Measurements from ENCODE around the gene SRI. TPM values are rescaled to one million over a fixed set of nuclear protein-coding genes. Genes with fewer than 3 reads are reported as not detected.

The SRI gene
- total RNA-seq, 1 experiment from 2014 or later, result 110 TPM

DNA sequence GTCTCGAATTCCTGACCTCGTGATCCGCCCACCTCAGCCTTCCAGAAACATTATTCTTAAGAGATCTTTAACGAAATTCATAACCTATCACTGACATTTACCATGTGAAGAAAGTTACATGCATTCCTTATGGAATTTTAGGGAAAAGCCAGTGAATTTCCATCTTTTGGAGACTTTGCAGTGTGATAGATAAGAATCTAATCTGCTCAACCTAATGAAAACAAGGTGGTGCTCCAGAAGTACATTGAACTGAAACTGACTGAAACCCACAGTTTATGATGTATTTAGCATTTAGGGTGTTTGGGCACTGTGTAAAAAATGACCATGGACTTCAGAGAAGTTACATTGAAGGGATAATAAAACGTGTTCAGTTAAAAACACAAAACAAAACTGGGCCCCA, 43.6 kb downstream of the SRI start:
- TF ChIP-seq, protein P1, sequence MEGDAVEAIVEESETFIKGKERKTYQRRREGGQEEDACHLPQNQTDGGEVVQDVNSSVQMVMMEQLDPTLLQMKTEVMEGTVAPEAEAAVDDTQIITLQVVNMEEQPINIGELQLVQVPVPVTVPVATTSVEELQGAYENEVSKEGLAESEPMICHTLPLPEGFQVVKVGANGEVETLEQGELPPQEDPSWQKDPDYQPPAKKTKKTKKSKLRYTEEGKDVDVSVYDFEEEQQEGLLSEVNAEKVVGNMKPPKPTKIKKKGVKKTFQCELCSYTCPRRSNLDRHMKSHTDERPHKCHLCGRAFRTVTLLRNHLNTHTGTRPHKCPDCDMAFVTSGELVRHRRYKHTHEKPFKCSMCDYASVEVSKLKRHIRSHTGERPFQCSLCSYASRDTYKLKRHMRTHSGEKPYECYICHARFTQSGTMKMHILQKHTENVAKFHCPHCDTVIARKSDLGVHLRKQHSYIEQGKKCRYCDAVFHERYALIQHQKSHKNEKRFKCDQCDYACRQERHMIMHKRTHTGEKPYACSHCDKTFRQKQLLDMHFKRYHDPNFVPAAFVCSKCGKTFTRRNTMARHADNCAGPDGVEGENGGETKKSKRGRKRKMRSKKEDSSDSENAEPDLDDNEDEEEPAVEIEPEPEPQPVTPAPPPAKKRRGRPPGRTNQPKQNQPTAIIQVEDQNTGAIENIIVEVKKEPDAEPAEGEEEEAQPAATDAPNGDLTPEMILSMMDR (IDR thresholded peaks at IDR 0.05; ENCODE audit: unreplicated experiment), result no peak
- ChIA-PET POLR2A (no interaction called here), CTCF (interaction anchor here (0.6 to 1.3 kb wide), 4 partner anchors 9 to 864 kb away, joined by 3 read pairs; no protein-coding TSS in a partner anchor)
- no peaks in the 10 kb centered on the region for H3K36me3 Mint-ChIP-seq (ENCODE audit: insufficient read depth, unreplicated experiment)
- BruUV-seq (replicated peaks), result no TSS peak
- no peak overlapping the region for H3K27ac Mint-ChIP-seq (ENCODE audit: low read depth, unreplicated experiment)
- no peaks in the 10 kb centered on the region for H3K4me1 Mint-ChIP-seq (ENCODE audit: insufficient read depth, unreplicated experiment)
- intact Hi-C loops (cut with micrococcal nuclease), result no loop called here
- no peak for DNase-seq (ENCODE audit: unreplicated experiment)
- no peak overlapping the region for H3K4me3 Mint-ChIP-seq (ENCODE audit: unreplicated experiment)
- no peaks in the 10 kb centered on the region for H3K9me3 Mint-ChIP-seq (ENCODE audit: unreplicated experiment)
- peaks cover 76% of the 10 kb centered on the region for H3K27me3 Mint-ChIP-seq (ENCODE audit: insufficient read depth, unreplicated experiment)

GRCh38 chr7:88172842-88173241, 47.0 kb downstream of the SRI start:
- DNase-seq (ENCODE audit: unreplicated experiment), result no peak
- ChIA-PET POLR2A (no interaction called here), CTCF (interaction anchor here (1.1 kb wide), 1 partner anchor 13 kb away, joined by 3 read pairs; no protein-coding TSS in a partner anchor)
- H3K4me1 Mint-ChIP-seq (ENCODE audit: insufficient read depth, unreplicated experiment), result no peaks in the 10 kb centered on the region
- no peak overlapping the region for H3K27ac Mint-ChIP-seq (ENCODE audit: low read depth, unreplicated experiment)
- TF ChIP-seq, protein P1 (IDR thresholded peaks at IDR 0.05; ENCODE audit: unreplicated experiment), result no peak
- no peak overlapping the region for H3K4me3 Mint-ChIP-seq (ENCODE audit: unreplicated experiment)
- no peaks in the 10 kb centered on the region for H3K9me3 Mint-ChIP-seq (ENCODE audit: unreplicated experiment)
- BruUV-seq (replicated peaks), result no TSS peak
- H3K36me3 Mint-ChIP-seq (ENCODE audit: insufficient read depth, unreplicated experiment), result no peaks in the 10 kb centered on the region
- H3K27me3 Mint-ChIP-seq (ENCODE audit: insufficient read depth, unreplicated experiment), result peaks cover 62% of the 10 kb centered on the region
- intact Hi-C loops (cut with micrococcal nuclease), result no loop called here

DNA sequence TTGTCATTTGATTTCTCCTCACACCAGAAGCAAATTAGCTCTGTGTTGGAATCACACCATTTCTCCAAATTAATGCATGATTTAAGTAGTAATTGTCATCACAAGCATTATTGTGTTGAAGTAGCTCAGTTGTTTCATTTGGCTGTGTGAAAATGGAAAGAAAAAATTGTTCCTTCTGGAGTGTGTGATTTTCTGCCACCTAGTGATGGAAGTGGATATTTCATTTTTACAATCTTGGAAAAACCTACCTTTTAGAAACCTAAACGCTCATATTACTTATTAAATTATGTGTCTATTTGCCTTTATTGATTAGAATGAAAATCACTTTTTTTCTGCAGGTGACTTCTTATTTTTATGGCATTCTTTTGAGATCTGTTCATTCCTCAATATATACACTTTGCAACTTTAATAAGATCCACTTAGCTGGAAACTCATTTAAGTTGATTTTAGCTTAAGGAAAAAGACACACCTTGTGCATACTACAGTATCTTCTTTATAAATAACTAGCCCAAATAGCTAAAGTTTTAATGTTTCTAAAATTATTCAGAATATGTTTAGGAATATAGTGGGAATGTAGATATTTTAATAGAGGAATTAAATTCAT, 50.0 kb downstream of the SRI start:
- Mint-ChIP-seq H3K4me3 (ENCODE audit: unreplicated experiment) (no peak overlapping the region), H3K9me3 (ENCODE audit: unreplicated experiment) (no peaks in the 10 kb centered on the region), H3K27me3 (ENCODE audit: insufficient read depth, unreplicated experiment) (peaks cover 48% of the 10 kb centered on the region), H3K4me1 (ENCODE audit: insufficient read depth, unreplicated experiment) (no peaks in the 10 kb centered on the region), H3K27ac (ENCODE audit: low read depth, unreplicated experiment) (no peak overlapping the region), H3K36me3 (ENCODE audit: insufficient read depth, unreplicated experiment) (no peaks in the 10 kb centered on the region)
- CTCF ChIA-PET, result interaction anchor here (0.5 to 2.4 kb wide), 28 partner anchors 10 to 965 kb away, joined by 3 to 20 read pairs (median 3); partner anchors contain the start of gene ADAM22
- intact Hi-C loops (cut with micrococcal nuclease), result loop anchor here (1.0 to 2.0 kb wide), 2 partner anchors 372 to 663 kb away; no protein-coding TSS in a partner anchor
- POLR2A ChIA-PET, result no interaction called here
- BruUV-seq (replicated peaks), result no TSS peak
- TF ChIP-seq, protein P1 (IDR thresholded peaks at IDR 0.05; ENCODE audit: unreplicated experiment), result peak; percentile 21
- peak; percentile 22 for DNase-seq (ENCODE audit: unreplicated experiment)

GRCh38 chr7:88167721-88168120, 52.1 kb downstream of the SRI start:
- no TSS peak for BruUV-seq (replicated peaks)
- TF ChIP-seq, protein P1 (IDR thresholded peaks at IDR 0.05; ENCODE audit: unreplicated experiment), result no peak
- no peak for DNase-seq (ENCODE audit: unreplicated experiment)
- CTCF ChIA-PET, result interaction anchor here (0.7 to 1.1 kb wide), 4 partner anchors 9 to 318 kb away, joined by 3 read pairs; no protein-coding TSS in a partner anchor
- Mint-ChIP-seq H3K27ac (ENCODE audit: low read depth, unreplicated experiment) (no peak overlapping the region), H3K4me3 (ENCODE audit: unreplicated experiment) (no peak overlapping the region), H3K9me3 (ENCODE audit: unreplicated experiment) (no peaks in the 10 kb centered on the region), H3K4me1 (ENCODE audit: insufficient read depth, unreplicated experiment) (no peaks in the 10 kb centered on the region), H3K36me3 (ENCODE audit: insufficient read depth, unreplicated experiment) (no peaks in the 10 kb centered on the region), H3K27me3 (ENCODE audit: insufficient read depth, unreplicated experiment) (peaks cover 32% of the 10 kb centered on the region)
- POLR2A ChIA-PET, result no interaction called here
- intact Hi-C loops (cut with micrococcal nuclease), result no loop called here

Measured in MCF 10A (cell line).